CD14-positive monocyte (primary cell): Measurements from ENCODE around the gene STIL. TPM values are rescaled to one million over a fixed set of nuclear protein-coding genes. Genes with fewer than 3 reads are reported as not detected.
"Not testable (repeated sequence)": the region's sequence is repeated elsewhere in the genome, so short reads cannot be mapped to it uniquely, and the experiment has no call there.

ENCODE experiments used
- DNase-seq, 3 donors: peaks; one replicate each; pipeline ENCODE4 v3.0.0-alpha.2; 2011 to 2022
- H2AFZ ChIP-seq: 2 replicates; pipeline ENCODE4 v1.6.0; 2012; ENCODE audit warnings: mild to moderate bottlenecking, low read depth, low read length, inconsistent platforms; ENCODE audit not compliant: insufficient read depth, poor library complexity, severe bottlenecking
- H3K27ac ChIP-seq, 2 donors: 1 replicate in 1 of 2; 2 replicates in 1 of 2; pipeline ENCODE4 v1.5.1; 2012 to 2013; ENCODE audit warnings: low read length in 2 of 2, control low read depth in 1 of 2, inconsistent platforms in 1 of 2, low read depth in 1 of 2, mild to moderate bottlenecking in 1 of 2
- H3K27me3 ChIP-seq, 2 donors: one replicate each; pipeline versions ENCODE4 v1.6.0 to v1.6.1; 2011 to 2013; ENCODE audit warnings: low read length in 2 of 2; ENCODE audit not compliant: control insufficient read depth in 2 of 2, insufficient read depth in 2 of 2
- H3K36me3 ChIP-seq, 2 donors: replicated peaks in 1 of 2; 1 replicate in 1 of 2; 2 replicates in 1 of 2; pipeline versions ENCODE4 v1.5.1 to v1.6.1; 2012 to 2013; ENCODE audit warnings: low read length in 2 of 2, control low read depth in 1 of 2, inconsistent platforms in 1 of 2, mild to moderate bottlenecking in 1 of 2; ENCODE audit not compliant: insufficient read depth in 2 of 2, control insufficient read depth in 1 of 2
- H3K4me1 ChIP-seq, 2 donors: 1 replicate in 1 of 2; 2 replicates in 1 of 2; pipeline versions ENCODE4 v1.5.1 to v1.6.1; 2012 to 2013; ENCODE audit warnings: low read length in 2 of 2, control low read depth in 1 of 2, inconsistent platforms in 1 of 2, mild to moderate bottlenecking in 1 of 2, moderate library complexity in 1 of 2; ENCODE audit not compliant: insufficient read depth in 2 of 2, control insufficient read depth in 1 of 2
- H3K4me2 ChIP-seq: replicated peaks from 2 replicates; pipeline ENCODE3; 2012; ENCODE audit warnings: low read length, moderate library complexity, mild to moderate bottlenecking; ENCODE audit not compliant: poor library complexity, severe bottlenecking; ENCODE audit errors: extremely low read depth
- H3K4me3 ChIP-seq, 3 experiments: fragments of 200-600 bp in 1 of 3; sonication (generic) in 1 of 3; replicated peaks in 1 of 3; 1 replicate in 2 of 3; 2 replicates in 1 of 3; pipeline ENCODE4 v1.5.1; 2011 to 2013; ENCODE audit warnings: low read length in 3 of 3, mild to moderate bottlenecking in 3 of 3, control low read depth in 2 of 3, low read depth in 2 of 3, inconsistent platforms in 1 of 3, moderate library complexity in 1 of 3
- H3K79me2 ChIP-seq: 2 replicates; pipeline ENCODE4 v1.6.0; 2012; ENCODE audit warnings: mild to moderate bottlenecking, control low read depth, inconsistent platforms, low read length, moderate library complexity; ENCODE audit not compliant: insufficient read depth
- H3K9ac ChIP-seq: 2 replicates; pipeline ENCODE4 v1.6.0; 2017; ENCODE audit warnings: low read length, mild to moderate bottlenecking; ENCODE audit not compliant: insufficient read depth, poor library complexity, severe bottlenecking
- H3K9me3 ChIP-seq, 2 donors: replicated peaks in 1 of 2; 1 replicate in 1 of 2; 2 replicates in 1 of 2; pipeline versions ENCODE4 v1.5.1 to v1.6.1; 2012 to 2013; ENCODE audit warnings: low read length in 2 of 2, control low read depth in 1 of 2; ENCODE audit not compliant: control insufficient read depth in 1 of 2, insufficient read depth in 1 of 2
- H4K20me1 ChIP-seq: 2 replicates; pipeline ENCODE4 v1.6.0; 2012; ENCODE audit warnings: mild to moderate bottlenecking, low read length, control low read depth, moderate library complexity; ENCODE audit not compliant: insufficient read depth
- H3K27ac Mint-ChIP-seq, 7 donors: one replicate each; pipeline ENCODE4 v1.8.0; 2020; ENCODE audit warnings: mild to moderate bottlenecking in 7 of 7, mixed read lengths in 7 of 7, moderate library complexity in 6 of 7, inconsistent platforms in 2 of 7
- H3K27me3 Mint-ChIP-seq, 3 donors: one replicate each; pipeline ENCODE4 v1.8.0; 2021 to 2022; ENCODE audit warnings: low read depth in 3 of 3, mild to moderate bottlenecking in 3 of 3, mixed read lengths in 3 of 3, moderate library complexity in 3 of 3, inconsistent platforms in 1 of 3
- H3K36me3 Mint-ChIP-seq, 2 donors: one replicate each; pipeline ENCODE4 v1.8.0; 2020; ENCODE audit warnings: mixed read lengths in 2 of 2, inconsistent platforms in 1 of 2, mild to moderate bottlenecking in 1 of 2
- H3K4me1 Mint-ChIP-seq: one replicate; pipeline ENCODE4 v1.8.0; 2020; ENCODE audit warnings: mild to moderate bottlenecking, mixed read lengths
- H3K4me3 Mint-ChIP-seq, 2 donors: one replicate each; pipeline ENCODE4 v1.8.0; 2020; ENCODE audit warnings: mild to moderate bottlenecking in 2 of 2, mixed read lengths in 2 of 2, moderate library complexity in 1 of 2
- H3K9me3 Mint-ChIP-seq, 7 donors: one replicate each; pipeline ENCODE4 v1.8.0; 2020 to 2022; ENCODE audit warnings: mixed read lengths in 7 of 7, mild to moderate bottlenecking in 6 of 7, moderate library complexity in 6 of 7, inconsistent platforms in 2 of 7
- CTCF ChIP-seq: fragments of 200-600 bp; IDR thresholded peaks from one replicate; pipeline ENCODE4 v1.8.0; 2022; ENCODE audit warnings: antibody characterized with exemption, mild to moderate bottlenecking
- WGBS: methylation state at CpG from one replicate; pipeline ENCODE4 v1.1.5; 2013; ENCODE audit warnings: missing lambda C conversion rate; ENCODE audit not compliant: insufficient coverage; 5-methylcytosine and 5-hydroxymethylcytosine counted together
- intact Hi-C, 2 donors: fragments of 100-400 bp; cut with micrococcal nuclease; formaldehyde crosslinking; loops; one replicate each; pipeline versions ENCODE4 v1.15.0 to v1.15.1; 2023
- polyA plus RNA-seq, 3 donors: library from polyadenylated mRNA; depleted of rRNA in 1 of 3; unstranded in 2 of 3; stranded (reverse) in 1 of 3; fragments of 300-500 nt in 2 of 3; fragments of >200 nt in 1 of 3; fragmentation: Illumina TruSeq in 2 of 3; gene quantifications; 1 replicate in 2 of 3; 2 replicates in 1 of 3; pipeline ENCODE4 v1.2.3, GENCODE V29; 2012 to 2021

STIL gene
- polyA plus RNA-seq, 3 donors = 0.16 to 0.31 (median 0.27) TPM

GRCh38 chr1:47324682-47325081 is 10.7 kb upstream of the STIL start:
- H3K9me3 ChIP-seq = no peaks in the 10 kb centered on the region
- no peak overlapping the region for H3K27ac ChIP-seq
- no peak for TF ChIP-seq CTCF
- no peaks in the 10 kb centered on the region for H3K4me1 Mint-ChIP-seq
- no peaks in the 10 kb centered on the region for H4K20me1 ChIP-seq
- no peaks in the 10 kb centered on the region for H3K36me3 ChIP-seq
- H3K9me3 Mint-ChIP-seq = peaks cover 0 to 7% (median 0%) of the 10 kb centered on the region in 7 donors
- H3K79me2 ChIP-seq = no peaks in the 10 kb centered on the region
- no peak overlapping the region for H3K9ac ChIP-seq
- no peak overlapping the region for H3K4me3 Mint-ChIP-seq
- H3K27me3 Mint-ChIP-seq = no peaks in the 10 kb centered on the region
- intact Hi-C loops = no loop called here
- H3K4me2 ChIP-seq = no peak overlapping the region
- WGBS = no CpG with 5 or more reads among the region's 3 CpGs
- no peak for DNase-seq
- no peak overlapping the region for H2AFZ ChIP-seq
- H3K27ac Mint-ChIP-seq = no peak overlapping the region
- H3K4me3 ChIP-seq = no peak overlapping the region
- no peaks in the 10 kb centered on the region for H3K4me1 ChIP-seq
- no peaks in the 10 kb centered on the region for H3K36me3 Mint-ChIP-seq
- H3K27me3 ChIP-seq = no peaks in the 10 kb centered on the region

GRCh38 chr1:47323599-47324031 is 9.7 kb upstream of the STIL start:
- H3K4me1 ChIP-seq = no peaks in the 10 kb centered on the region
- no peaks in the 10 kb centered on the region for H3K36me3 Mint-ChIP-seq
- H3K27ac Mint-ChIP-seq = no peak overlapping the region
- no peaks in the 10 kb centered on the region for H3K9me3 ChIP-seq
- intact Hi-C loops = no loop called here
- DNase-seq = no peak
- no peak overlapping the region for H2AFZ ChIP-seq
- no peaks in the 10 kb centered on the region for H3K36me3 ChIP-seq
- H3K4me3 Mint-ChIP-seq = no peak overlapping the region
- no peak for TF ChIP-seq CTCF
- no peak overlapping the region for H3K4me3 ChIP-seq
- H3K79me2 ChIP-seq = no peaks in the 10 kb centered on the region
- H3K27me3 ChIP-seq = no peaks in the 10 kb centered on the region
- H3K9ac ChIP-seq = no peak overlapping the region
- H3K27ac ChIP-seq = no peak overlapping the region
- peaks cover 0 to 2% (median 0%) of the 10 kb centered on the region in 3 donors for H3K27me3 Mint-ChIP-seq
- WGBS = no CpG with 5 or more reads among the region's 1 CpG
- H3K4me2 ChIP-seq = no peak overlapping the region
- H3K4me1 Mint-ChIP-seq = no peaks in the 10 kb centered on the region
- H3K9me3 Mint-ChIP-seq = peaks cover 0 to 7% (median 0%) of the 10 kb centered on the region in 7 donors
- H4K20me1 ChIP-seq = no peaks in the 10 kb centered on the region

GRCh38 chr1:47319968-47320367 is 6.0 kb upstream of the STIL start:
- H3K27me3 ChIP-seq, H3K36me3 Mint-ChIP-seq, H2AFZ ChIP-seq, H3K36me3 ChIP-seq, H3K4me1 ChIP-seq, H3K4me3 Mint-ChIP-seq, H4K20me1 ChIP-seq, H3K79me2 ChIP-seq, intact Hi-C loops, H3K9me3 Mint-ChIP-seq, H3K4me1 Mint-ChIP-seq, H3K4me3 ChIP-seq, H3K9ac ChIP-seq, H3K27me3 Mint-ChIP-seq, H3K9me3 ChIP-seq, H3K27ac ChIP-seq, DNase-seq, H3K4me2 ChIP-seq: not testable (repeated sequence)
- peak overlapping the region in 1 of 7 donors; percentile 41 for H3K27ac Mint-ChIP-seq
- WGBS = 94% methylated on average over 3 of the region's 14 CpGs
